Stimulated activated naive CD8-positive, alpha-beta T cell treated with anti-CD3 and anti-CD28 coated beads, Interleukin-15, Interleukin-2, amounts not matched to agents 100 U/mL and 50 U/mL, for 24 hours (primary cell): Measurements from ENCODE around the gene ST3GAL2.

ENCODE experiments used
- ATAC-seq: fragments of 150-1000 bp; cut with Tn5 transposase; one replicate; pipeline ENCODE4 v1.10.0; 2021
- DNase-seq: peaks from one replicate; pipeline ENCODE4 v3.0.0; 2021

The ST3GAL2 gene

DNA sequence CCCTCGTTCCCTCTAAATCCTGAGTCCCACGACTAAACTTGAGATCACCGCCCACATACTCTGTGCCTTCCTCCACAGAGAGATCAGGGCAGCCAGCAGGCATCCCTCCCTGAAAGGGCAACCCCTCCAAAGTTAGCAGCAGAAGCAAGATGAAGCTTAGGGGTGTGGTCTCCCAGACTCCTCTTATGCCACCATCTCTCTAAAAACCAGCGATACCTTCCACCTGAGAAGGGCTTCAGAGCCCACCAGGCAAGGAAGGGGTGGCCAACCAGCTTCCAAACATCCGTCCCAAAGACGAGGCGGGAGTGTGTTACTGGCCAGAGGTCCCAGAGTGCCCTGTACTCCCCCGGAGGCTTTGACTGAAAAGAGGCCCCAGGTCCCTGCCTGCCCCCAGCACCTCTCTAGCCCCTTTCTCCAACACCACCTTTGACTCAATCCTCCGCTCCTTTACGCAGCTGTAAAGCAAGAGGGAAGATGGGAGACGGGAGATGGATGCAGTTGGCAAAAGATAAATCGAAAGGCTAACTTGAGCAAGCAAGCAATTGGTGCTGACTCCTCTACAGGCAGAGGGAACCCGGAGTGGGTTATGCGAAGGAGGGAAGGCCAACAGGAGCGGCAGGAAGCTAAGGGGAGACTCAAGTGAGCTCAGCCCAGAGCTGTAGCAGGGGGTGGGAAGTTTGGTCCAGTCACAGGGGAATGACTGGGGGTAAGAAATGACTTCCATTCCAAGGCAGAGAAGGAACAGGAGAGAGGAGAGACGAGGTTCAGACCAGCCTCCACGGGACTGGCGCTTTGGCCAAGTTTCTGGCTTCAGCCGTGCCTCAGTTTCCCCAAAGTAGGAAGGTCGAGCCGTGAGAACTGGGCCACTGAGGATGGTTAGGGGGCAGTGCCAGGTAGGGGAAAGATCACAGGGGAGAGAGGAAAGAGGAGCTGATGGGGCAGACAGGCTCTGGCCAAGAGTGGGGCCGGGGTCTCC is 1.0 kb downstream of the ST3GAL2 start:
- DNase-seq = peak; percentile 27
- no peak for ATAC-seq

DNA sequence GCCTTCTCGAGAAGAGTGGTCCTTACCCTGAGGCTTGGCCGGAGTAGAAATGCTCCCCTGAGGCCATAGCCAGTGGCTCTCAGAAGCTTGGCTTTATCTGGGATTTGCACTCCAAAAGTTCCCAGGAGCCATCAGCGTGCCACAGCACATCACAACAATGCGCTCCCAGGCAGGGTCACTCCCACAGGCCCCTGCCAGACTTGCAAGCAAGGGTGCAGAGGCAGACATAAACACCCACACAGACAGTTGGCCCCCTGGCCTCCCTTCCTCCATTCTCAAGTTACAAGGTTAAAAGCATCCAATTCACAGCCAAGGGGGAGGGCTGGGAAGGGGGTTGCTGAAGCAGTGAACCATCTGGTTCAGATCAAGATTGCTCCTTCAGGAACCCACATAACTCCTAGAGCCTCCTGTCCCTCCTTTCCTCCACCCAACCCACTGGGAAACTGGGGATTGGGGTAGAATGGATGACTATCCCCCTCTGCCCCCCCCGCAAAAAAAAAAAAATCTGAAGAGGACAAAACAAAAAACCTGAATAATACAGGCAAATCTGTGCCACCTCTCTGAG is 1.8 kb downstream of the ST3GAL2 start:
- ATAC-seq = no peak
- DNase-seq = no peak

DNA sequence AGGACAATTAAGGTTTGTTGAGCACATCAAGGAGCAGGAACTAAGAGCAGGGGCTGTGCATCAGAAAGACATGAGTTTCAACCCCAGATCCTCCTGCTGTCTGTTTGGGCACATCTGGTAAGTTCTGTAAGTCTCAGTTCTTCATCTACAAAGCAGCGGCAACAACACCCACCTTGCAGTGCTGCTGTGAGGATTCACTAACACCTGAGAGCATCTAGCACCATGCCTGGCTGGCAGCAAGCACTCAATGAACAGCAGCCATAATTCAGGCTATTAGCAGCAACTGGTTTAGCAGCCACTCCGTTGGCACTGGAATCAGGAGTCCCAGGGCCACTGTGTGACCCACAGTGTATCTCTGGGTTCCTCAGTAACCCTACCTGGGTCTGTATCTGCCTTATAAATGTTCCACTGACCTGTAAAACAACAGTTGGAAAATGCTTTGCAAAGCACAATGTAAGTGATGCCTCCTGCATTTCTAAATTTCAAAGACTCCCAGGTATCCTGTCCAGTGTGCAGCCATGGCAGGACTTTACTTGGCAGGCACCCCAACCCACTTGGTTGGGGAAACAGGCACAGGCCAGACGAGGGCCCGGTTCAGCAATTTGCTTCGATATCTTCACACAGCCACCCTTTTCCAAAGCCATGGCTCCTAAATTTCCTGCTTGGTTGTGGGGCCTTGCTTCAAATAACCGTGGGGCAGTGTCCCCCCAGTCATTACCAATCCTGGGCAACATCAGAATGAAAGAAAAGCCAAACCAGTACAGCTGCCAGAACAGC is 4.2 kb downstream of the ST3GAL2 start:
- DNase-seq (no peak), ATAC-seq (no peak)

DNA sequence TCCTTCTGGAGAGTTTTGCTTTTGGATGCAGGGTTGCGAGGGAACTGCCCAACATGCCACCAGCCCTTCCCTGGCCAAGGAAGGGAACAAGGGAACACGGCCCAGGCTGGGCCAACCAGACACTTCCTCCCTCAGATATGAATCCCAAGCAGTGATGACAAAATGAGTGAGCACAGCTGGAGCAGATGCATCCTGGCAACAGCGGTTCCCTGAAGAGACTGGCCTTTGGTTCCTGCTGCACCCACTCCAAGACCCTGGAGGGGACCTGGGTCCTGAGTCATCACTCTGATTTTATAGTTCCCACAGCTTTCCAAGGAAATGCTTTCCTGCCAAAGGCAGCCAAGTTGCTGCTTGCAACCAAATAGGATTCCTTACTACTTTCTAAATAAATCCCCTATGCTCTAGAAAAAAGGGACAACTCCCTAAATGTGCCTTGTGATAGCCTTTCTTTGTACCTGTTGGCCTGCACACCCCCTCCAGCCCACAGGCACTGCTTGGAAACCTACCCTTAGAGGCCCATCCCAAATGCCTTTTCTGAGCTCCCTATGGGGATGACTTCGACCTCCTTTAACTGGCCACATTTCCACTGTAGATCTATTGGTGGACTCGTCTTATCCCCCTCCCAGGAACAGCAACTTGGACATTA is 5.3 kb downstream of the ST3GAL2 start:
- ATAC-seq (no peak), DNase-seq (no peak)

DNA sequence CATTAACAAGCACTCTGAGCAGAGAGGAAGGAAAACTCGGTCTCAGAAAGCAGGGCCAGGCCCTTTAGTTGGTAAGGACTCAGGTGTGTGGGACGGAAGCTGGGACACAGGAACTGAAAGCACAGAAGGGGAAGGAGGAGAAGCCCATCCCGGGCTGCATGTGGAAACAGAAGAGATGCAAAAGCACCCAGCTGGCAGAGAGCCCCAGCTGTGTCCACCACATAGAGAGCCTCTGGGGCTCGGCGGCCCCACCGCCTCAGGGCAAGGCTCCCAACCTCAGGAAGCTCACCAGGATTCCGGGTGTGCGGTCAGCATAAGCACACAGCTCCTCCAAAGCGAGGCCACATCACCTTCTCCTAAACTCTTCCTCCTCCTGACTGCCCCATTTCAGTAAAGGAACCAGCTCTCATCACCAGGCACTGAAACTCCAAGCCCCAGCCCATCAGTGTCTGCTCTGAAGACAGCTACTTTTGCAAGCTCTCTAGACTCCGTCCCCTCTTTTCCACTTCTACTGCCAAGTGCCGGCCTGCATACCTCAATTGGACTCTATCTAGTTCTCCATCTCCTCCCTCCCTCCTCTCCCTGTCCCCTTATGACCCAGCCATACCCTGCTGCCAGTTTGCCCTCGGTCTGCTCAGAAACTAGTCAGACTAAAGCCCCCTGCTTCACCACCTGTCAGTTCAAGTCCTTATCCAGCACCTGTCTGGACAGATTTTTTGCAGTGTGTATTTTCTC is 6.0 kb downstream of the ST3GAL2 start:
- no peak for DNase-seq
- no peak for ATAC-seq

DNA sequence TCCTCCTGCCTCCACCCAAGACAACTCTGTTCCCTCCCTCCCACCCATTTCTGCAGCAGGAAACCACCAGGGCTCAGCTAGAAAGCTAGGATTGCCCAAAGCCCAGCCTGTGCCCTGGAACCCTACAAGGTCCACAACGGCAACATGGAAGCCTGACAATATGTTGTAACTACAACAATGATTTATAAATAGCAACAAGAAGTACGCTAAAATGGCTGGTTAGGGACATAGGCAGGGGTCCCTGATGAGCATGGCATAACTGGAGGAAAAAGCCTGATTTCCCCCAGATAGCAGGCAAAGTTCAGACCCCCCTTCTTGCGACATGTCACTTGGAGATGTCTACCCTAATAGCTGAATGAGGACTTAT is 6.6 kb downstream of the ST3GAL2 start:
- DNase-seq = no peak
- ATAC-seq = no peak

DNA sequence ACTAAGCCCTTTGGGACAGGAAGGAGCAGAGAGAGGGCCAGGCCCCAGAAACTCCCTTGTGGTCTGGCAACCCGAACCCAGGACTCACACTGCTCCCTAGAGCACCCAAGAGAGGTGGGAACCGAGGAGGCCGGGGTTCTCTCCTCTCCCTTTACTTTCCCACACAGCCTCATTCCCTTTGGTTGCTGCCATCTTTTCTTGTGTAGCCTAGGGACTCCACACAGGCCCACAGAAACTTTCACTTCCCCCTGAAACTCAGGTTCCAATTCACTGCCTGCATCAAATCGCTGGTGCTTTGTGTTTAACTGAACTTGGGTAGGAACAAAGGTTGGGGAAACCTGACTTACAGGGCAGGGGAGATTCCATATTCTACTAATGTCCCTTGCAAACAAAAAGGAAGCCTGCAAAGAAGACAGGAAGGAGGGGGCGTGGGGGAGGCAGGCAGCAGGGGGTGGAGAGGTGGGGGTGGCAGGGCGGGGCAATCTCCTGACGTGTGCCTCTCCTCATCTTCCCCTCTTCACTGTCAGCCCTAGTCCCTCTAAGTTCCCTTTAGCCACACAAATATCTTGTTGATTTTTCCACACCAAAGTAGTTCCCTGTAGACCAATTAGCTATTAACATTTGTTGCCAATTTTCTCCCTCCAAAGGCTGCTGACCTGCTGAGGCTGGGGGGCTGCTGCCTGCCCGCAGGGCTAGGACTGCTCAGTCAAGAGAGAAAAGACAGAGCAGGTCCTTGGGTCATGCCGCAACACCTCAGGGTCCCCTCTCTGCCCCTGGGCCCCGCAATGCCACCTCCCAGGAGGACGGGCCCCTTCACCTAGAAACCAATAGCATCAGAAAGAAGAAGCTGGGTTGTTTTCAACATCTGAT is 8.0 kb downstream of the ST3GAL2 start:
- ATAC-seq (peak; percentile 58), DNase-seq (peak; percentile 69)

DNA sequence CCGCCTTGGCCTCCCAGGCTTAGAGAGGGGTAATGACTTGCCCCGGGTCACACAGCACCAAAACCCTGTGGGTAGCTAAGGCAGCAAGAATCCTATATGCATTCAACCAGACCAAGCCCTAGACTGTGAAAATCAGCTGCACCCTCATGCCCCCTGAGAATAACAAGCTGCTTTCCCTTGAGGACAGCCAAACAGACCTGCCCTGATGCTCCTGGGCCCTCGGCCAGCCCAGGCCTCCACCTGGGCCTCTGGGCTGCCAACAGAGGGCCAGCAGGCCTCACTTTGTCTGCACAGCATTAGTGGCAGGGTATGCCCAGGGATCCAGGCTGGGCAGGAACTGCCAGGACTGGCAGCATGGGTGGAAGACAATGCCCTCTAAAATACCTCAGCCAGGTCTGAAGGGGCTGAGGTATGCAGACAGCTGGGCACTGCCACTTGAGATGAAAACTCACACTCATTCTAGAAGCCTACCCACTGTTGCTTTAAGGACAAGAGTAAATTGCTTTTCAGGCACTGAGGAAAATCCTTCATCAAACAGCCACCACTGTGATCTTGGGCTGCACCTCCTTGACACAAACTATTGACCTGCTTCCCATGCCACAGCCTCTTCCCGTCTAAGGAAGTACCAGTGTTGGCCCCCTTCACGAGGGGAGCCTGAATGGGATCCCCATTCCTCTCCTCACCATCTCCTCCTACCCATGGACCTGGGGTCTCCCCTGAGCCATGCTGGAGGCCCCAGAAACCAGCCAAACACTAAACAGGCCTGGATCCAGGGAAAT is 8.8 kb downstream of the ST3GAL2 start:
- ATAC-seq (no peak), DNase-seq (no peak)

DNA sequence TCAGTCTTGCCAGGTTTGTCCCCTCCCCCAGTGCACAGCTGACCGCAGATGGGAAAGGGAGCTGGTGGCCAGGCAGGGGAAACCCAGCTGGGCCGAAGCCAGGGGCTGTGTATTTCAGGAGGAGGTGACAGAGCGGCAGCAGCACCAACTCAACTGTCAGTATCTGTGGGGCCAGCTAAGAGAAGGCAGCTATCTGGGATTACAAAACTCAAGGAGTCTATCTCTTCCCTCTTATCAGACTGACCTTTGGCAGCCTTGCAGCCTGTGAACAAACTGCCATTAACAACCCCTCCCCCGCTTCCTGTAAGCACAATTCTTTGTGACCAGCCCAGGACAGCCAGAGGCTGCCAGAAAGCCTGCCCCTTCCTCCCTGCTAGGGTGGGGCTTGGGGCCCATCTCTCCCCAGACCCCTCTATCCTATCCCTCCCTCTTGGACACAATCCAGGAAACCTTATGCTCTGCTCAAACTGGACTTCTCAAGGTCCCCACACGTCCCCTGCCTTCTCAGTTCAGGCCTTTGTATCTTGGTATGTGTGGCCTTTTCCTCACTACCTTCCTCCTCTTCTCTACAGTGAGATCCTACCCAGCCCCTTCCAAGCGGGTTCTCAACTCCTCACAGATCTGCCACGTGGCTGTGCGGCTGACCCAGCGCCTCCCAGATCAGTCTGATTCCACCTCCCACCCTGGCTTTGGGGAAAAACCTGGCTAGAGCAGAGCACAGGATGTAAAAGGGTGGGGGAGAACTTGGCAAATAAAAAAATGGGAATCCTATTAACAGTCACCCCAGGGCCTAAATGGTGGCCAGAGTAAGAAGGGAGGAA is 10.5 kb downstream of the ST3GAL2 start:
- peak; percentile 85 for DNase-seq
- ATAC-seq = peak; percentile 81

DNA sequence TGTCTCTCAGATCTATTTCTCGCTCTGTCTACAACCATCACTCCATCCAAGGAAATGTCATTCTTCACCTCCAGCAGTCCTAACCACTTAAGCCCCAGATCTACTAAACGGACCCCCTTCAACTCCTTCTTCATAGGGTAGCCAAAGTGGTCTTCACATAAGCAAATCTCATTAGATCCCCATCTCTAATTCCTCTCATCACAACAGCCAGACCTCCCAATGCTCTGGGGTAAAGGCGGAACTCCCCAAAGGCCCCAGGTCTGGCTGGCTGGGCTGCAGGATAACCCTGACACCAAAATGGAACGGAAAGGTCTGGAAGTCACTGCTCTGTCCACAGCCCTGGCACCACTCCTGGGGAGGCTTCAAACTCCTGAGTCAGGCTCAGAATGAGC is 11.1 kb downstream of the ST3GAL2 start:
- ATAC-seq (no peak), DNase-seq (no peak)

DNA sequence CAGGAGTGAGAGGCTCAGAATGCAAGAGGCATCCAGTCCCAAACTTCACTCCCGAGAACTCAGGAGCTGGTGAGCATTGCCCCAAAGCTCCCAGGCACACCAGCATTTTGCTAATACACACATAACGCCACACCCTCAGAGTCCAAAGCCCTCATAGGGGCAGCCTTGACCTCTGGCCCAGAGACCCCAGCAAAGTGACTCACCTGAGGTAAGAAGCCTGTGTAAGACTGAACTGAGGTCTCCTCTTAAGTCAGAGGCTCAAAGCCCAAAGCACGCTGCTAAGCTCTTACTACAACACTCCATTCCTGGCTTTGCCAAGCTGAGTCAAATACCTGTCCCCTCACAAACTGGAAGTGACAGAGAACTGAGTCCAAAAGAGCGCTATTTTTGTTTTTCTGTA is 16.4 kb downstream of the ST3GAL2 start:
- ATAC-seq = no peak
- DNase-seq = no peak

DNA sequence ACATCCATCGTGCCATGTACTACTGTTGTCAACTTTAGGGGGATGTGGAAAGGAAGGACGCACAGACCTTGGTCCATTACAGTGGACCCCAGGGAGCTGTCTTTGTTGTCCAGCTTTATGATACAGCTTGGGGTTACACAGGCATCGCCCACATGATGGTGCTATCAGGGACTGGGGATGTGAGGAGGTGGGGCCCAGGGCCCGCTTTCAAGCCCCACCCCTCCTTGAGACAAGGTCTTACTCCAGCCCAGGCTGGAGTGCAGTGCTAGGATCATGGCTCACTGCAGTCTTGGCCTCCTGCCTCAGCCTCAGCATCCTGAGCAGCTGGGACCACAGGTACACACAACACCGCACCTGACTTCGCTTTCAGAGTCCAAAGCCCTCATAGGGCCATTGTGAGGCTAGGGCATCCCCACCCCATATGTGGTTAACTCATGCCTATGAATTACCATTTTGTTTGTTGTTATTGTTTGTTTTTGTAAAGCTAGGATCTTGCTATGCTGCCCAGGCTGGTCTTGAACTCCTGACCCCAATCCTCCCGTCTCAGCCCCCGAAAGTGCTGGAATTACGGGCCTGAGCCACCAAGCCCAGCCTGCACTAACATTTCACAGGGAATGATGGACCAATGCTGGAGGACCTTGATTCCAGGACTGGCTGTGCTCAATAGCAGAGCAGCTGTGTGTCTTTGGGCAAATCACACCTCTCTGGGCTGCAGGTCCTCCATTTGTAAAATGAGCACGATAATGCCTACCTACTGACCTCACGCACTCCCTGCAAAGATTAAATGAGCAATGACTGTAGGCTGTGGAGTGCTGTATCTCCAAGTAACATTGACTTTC is 17.2 kb downstream of the ST3GAL2 start:
- DNase-seq (no peak), ATAC-seq (no peak)

DNA sequence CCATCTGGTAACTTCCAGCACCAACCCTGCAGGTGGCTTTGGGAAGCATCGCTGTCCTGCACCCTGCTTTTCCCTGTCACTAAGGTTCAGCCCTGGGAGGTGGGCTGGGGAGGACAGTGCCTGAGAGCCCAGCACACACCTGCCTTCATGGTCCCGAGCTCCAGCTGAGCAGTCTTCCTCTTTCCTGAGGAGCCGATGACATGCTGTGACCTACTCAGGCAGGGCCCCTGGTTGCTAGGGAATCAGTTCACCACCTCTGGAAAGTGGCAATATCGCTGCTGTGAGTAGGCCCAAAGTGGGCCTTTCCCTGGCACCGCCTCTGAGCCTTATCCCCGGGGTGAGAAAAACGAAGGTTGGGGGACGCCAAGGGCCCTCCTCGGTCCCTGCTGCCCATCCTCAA is 17.9 kb downstream of the ST3GAL2 start:
- ATAC-seq (no peak), DNase-seq (no peak)

DNA sequence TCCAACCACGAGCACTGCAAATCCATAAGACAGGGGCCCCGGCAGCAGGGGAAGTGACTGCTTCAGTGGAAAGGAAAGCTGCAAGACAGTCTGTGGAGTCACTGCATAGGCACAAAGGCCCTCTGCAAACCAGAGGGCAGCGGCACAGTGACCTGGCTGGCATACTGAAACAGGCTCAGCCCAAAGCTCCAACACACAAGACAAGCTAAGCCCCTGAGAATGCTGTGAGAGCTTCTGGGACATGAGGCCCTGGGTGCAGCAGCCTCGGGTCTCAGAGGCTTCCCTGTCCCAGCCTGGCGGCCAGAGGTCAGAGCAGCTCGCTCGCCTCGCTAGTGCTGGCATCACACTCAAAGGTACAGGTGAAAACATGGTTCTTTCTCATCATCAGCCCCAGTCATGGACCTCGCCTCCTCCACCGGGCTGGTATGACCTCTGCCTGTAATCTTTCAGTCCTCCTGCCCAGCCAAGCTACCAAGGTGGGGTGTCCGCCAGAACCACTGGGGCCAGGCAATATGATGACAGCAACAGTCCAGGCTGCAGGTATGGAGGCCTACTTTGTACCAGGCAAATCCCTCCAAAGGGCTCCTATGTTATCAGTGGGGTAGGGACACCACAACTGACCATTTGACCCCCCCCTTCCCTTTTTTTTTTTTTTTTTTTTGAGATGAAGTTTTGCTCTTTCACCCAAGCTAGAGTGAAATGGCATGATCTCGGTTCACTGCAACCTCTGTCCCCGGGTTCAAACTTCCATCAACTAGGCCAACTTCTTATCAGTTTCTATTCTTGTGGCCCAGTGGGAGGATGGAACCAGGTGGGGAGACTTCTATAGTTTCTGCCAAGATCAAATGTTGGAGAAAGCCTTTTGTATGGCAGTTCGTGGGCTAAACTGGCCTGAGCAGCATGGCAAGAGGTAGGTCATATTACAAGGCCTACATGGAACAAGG is 19.2 kb downstream of the ST3GAL2 start:
- ATAC-seq (no peak), DNase-seq (no peak)

DNA sequence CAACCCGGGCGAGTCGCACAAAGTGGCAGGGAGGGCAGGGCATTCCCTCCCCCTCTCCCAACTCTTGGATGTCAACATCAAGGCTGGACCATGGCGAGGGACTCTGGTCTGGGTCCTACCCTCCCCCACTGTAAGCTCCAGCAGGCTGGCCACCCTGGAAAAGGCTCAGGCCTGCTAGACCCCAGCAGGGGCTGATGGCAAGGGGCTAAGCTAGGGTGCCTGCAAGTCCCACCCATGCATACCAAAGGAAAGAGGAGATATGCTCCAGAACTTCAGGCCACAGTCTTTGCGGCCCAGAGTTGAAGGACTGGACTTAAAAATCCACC is 19.9 kb downstream of the ST3GAL2 start:
- ATAC-seq (peak; percentile 4), DNase-seq (no peak)

DNA sequence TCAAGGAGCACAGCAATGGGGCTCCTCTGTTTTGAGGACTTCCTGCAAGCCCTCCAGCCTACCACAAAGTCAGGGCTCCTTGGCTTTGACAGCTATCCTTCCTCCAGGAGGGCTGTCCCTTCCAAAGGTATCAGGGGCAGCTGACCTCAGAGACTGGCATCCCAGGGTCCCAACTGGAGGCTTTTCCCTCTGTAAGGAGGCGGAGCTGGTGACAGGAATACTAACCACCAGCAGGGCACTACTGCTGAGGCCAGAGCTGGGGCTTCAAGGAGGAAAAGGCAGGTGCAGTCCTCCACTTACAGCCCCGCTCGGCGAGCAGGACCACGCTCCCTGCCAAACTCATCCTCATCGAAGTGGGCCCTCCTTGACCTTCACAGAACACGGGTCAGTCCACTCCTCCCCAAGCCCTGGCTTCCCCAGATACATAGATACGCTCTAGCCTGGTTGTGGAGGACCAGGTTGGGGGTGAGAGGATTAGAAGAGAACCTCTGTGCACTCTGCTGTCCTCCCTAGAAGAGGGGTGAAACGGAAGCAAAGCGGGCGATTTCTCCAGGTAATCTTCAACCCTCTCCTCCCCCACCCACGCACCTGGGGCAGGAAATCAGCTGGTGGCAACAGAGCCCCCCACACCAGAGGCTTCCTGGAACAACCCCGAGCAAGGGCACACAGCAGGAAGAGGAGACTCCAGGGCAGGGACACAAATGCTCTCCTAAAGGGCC is 20.5 kb downstream of the ST3GAL2 start:
- DNase-seq = peak; percentile 54
- ATAC-seq = peak; percentile 50

DNA sequence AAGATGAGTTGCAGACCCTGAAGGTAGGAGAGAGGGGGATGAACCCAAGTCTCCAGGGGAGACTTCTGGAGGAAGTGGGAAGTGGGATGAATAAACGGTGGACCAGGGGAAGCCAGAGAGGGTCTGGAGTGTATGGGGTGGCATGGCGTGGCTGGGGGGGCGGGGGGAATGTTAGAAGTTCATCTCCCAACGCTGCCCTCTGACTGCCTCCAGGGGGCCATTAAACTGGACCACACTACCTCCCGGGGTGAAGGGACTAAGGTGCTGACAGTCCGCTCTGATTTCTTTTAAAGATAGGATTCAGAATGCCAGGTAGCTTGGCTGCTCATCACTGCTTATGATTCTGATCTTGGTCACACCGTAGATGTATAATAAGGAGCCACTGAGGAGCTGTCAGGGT is 21.2 kb downstream of the ST3GAL2 start:
- no peak for DNase-seq
- no peak for ATAC-seq
